Epithelial cell of esophagus (primary cell): ENCODE results near the gene PFKP.

Experiments used
- DNase-seq: peaks from one replicate; pipeline ENCODE4 v3.0.0; 2010; ENCODE audit warnings: low read depth
- H3K4me3 ChIP-seq: 2 replicates; pipeline ENCODE4 v1.5.1; 2011; ENCODE audit warnings: mild to moderate bottlenecking, low read length, control low read depth
- CTCF ChIP-seq: IDR thresholded peaks from 2 replicates; pipeline ENCODE4 v1.5.1; 2011; ENCODE audit warnings: low read depth, mild to moderate bottlenecking, low read length, control low read depth, inconsistent platforms; ENCODE audit not compliant: insufficient read depth; ENCODE audit errors: missing control alignments

Gene PFKP

GRCh38 chr10:3119796-3120459 lies 52.6 kb downstream of the PFKP start:
- no peak overlapping the region for H3K4me3 ChIP-seq
- DNase-seq, result peak; percentile 28
- TF ChIP-seq CTCF, result peak; percentile 46

GRCh38 chr10:3122034-3122433 lies 54.7 kb downstream of the PFKP start:
- TF ChIP-seq CTCF, result no peak
- DNase-seq, result no peak
- no peak overlapping the region for H3K4me3 ChIP-seq

DNA sequence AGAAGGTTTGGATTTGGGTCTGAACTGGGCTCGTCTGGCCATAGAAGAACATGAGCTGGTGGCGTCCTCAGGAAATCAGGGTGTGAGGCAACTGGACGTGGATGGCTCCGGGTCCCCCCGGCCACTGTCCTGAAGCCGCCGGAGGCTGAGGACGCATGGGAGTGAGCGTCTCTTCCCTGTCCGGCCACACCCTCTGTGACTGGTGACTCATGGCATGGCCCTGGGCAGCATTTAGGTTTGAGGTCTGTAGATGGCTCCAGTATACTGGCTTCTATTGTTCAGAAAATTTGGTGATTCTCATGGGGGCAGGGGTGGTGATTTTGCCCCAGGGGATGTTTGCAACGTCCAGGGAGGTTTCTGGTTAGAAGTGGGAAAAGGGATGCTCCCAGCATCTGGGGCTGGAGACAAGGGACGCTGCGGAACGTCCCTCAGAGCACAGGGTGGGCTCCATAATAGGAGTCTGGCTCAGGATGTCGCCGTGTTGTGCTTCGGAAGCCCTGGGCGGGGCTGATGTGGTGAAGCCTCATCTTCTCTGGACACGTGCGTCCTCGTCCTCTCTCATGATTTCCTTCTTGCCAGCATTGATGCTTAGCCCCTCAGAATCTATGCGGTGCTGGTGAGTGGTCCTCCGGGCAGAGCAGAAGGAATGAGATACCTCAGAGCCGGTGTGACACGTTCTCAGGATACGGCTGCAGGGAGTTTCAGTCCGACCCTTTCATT lies 55.3 kb downstream of the PFKP start:
- peak; percentile 48 for DNase-seq
- H3K4me3 ChIP-seq, result no peak overlapping the region
- TF ChIP-seq CTCF, result no peak

GRCh38 chr10:3123571-3124411 lies 56.4 kb downstream of the PFKP start:
- TF ChIP-seq CTCF, result no peak
- no peak overlapping the region for H3K4me3 ChIP-seq
- no peak for DNase-seq

GRCh38 chr10:3124412-3125175 lies 57.2 kb downstream of the PFKP start:
- H3K4me3 ChIP-seq, result no peak overlapping the region
- no peak for TF ChIP-seq CTCF
- no peak for DNase-seq

GRCh38 chr10:3125527-3126170 lies 58.3 kb downstream of the PFKP start:
- no peak for TF ChIP-seq CTCF
- no peak for DNase-seq
- no peak overlapping the region for H3K4me3 ChIP-seq
